A673 (cell line): ENCODE measurements around the gene KRTCAP3. TPM values are rescaled to one million over a fixed set of nuclear protein-coding genes. Genes with fewer than 3 reads are reported as not detected.

Source experiments
- BruUV-seq: library from RNA; stranded (reverse); fragments of 400-500 nt; replicated peaks from 2 replicates; lab custom pipeline; 2021; lab: Mats Ljungman, UMichigan
- CTCF ChIA-PET: fragments of 300-600 bp; sonication (Branson Sonifier 250); formaldehyde crosslinking; loops from one replicate; lab custom pipeline; 2022; ENCODE audit warnings: antibody characterized with exemption; lab: Charles Lee
- POLR2A ChIA-PET: fragments of 300-600 bp; sonication (Branson Sonifier 250); formaldehyde crosslinking; loops from one replicate; lab custom pipeline; 2022; ENCODE audit warnings: antibody characterized with exemption; ENCODE audit not compliant: low non-redundant PET; lab: Charles Lee
- DNase-seq: peaks from one replicate; pipeline ENCODE4 v3.0.0-alpha.2; 2015; ENCODE audit warnings: low spot score
- H3K27ac ChIP-seq: fragments of 200-600 bp; sonication (generic); 2 replicates; pipeline ENCODE4 v1.5.1; 2016; ENCODE audit warnings: mixed run types, low read depth, mild to moderate bottlenecking, mixed read lengths, antibody characterized with exemption, low read length; ENCODE audit not compliant: poor library complexity, severe bottlenecking
- H3K27me3 ChIP-seq: fragments of 200-600 bp; sonication (generic); replicated peaks from 2 replicates; pipeline ENCODE4 v1.6.1; 2017; ENCODE audit warnings: mixed run types, low read depth, mild to moderate bottlenecking, mixed read lengths, antibody characterized with exemption, low read length; ENCODE audit not compliant: insufficient read depth, poor library complexity
- H3K36me3 ChIP-seq: fragments of 200-600 bp; sonication (generic); 2 replicates; pipeline ENCODE4 v1.6.1; 2016; ENCODE audit warnings: mixed run types, mild to moderate bottlenecking, mixed read lengths, antibody characterized with exemption, low read length; ENCODE audit not compliant: insufficient read depth, poor library complexity, severe bottlenecking
- H3K4me1 ChIP-seq: fragments of 200-600 bp; sonication (generic); 2 replicates; pipeline ENCODE4 v1.6.1; 2017; ENCODE audit warnings: mixed run types, mild to moderate bottlenecking, mixed read lengths, antibody characterized with exemption, low read length; ENCODE audit not compliant: insufficient read depth, poor library complexity, severe bottlenecking
- H3K4me3 ChIP-seq: fragments of 200-600 bp; sonication (generic); 2 replicates; pipeline ENCODE4 v1.5.1; 2016; ENCODE audit warnings: low read depth, mixed run types, mild to moderate bottlenecking, mixed read lengths, low read length; ENCODE audit not compliant: poor library complexity, severe bottlenecking
- H3K9me3 ChIP-seq: fragments of 200-600 bp; sonication (generic); 2 replicates; pipeline ENCODE4 v1.6.1; 2016; ENCODE audit warnings: mixed run types, low read depth, mild to moderate bottlenecking, mixed read lengths, antibody characterized with exemption, low read length; ENCODE audit not compliant: poor library complexity, severe bottlenecking
- EZH2 ChIP-seq: fragments of 200-600 bp; sonication (generic); IDR thresholded peaks from 2 replicates; pipeline ENCODE4 v1.6.1; 2017; ENCODE audit warnings: borderline replicate concordance, low read depth, mild to moderate bottlenecking, mixed read lengths, antibody characterized with exemption, low read length; ENCODE audit not compliant: poor library complexity, severe bottlenecking
- intact Hi-C: fragments of 100-400 bp; cut with micrococcal nuclease; formaldehyde crosslinking; loops from one replicate; pipeline ENCODE4 v1.10.0; 2022; ENCODE audit not compliant: unreplicated experiment
- total RNA-seq: library from RNA; stranded (reverse); gene quantifications from 2 replicates; pipeline ENCODE4 v1.2.3, GENCODE V29; 2021
- TF ChIP-seq, protein P1 (sequence below): fragments of 300-800, 200-600 bp; sonication (generic); conservative IDR thresholded peaks from 2 replicates; pipeline ENCODE4 v1.5.1; 2017; ENCODE audit warnings: low read depth, mild to moderate bottlenecking, antibody characterized with exemption, low read length, moderate library complexity, mixed read lengths

Gene KRTCAP3
- total RNA-seq, 1 experiment from 2014 or later = 3.4 TPM

- Histone ChIP-seq H3K4me1 (no peaks in the 10 kb centered on the region), H3K27me3 (peaks cover 35% of the 10 kb centered on the region), H3K4me3 (no peak overlapping the region), H3K36me3 (no peaks in the 10 kb centered on the region), H3K27ac (no peak overlapping the region), H3K9me3 (no peaks in the 10 kb centered on the region)
- DNase-seq = no peak
- intact Hi-C loops = no loop called here
- TF ChIP-seq, protein P1, sequence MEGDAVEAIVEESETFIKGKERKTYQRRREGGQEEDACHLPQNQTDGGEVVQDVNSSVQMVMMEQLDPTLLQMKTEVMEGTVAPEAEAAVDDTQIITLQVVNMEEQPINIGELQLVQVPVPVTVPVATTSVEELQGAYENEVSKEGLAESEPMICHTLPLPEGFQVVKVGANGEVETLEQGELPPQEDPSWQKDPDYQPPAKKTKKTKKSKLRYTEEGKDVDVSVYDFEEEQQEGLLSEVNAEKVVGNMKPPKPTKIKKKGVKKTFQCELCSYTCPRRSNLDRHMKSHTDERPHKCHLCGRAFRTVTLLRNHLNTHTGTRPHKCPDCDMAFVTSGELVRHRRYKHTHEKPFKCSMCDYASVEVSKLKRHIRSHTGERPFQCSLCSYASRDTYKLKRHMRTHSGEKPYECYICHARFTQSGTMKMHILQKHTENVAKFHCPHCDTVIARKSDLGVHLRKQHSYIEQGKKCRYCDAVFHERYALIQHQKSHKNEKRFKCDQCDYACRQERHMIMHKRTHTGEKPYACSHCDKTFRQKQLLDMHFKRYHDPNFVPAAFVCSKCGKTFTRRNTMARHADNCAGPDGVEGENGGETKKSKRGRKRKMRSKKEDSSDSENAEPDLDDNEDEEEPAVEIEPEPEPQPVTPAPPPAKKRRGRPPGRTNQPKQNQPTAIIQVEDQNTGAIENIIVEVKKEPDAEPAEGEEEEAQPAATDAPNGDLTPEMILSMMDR = no peak
- TF ChIP-seq EZH2 = no peak
- POLR2A ChIA-PET = no interaction called here
- no TSS peak for BruUV-seq
- CTCF ChIA-PET = no interaction called here
These were observed 51.7 kb downstream of the KRTCAP3 start for GRCh38 chr2:27493948-27494283.

Other genes with a start within 250 kb of the KRTCAP3 start
- gene ATRAID, start 230.3 kb upstream of the KRTCAP3 start, total RNA-seq = 106 and 107 TPM in 2 replicates
- 366 and 515 TPM in 2 replicates for gene SLC5A6, start 230.1 kb upstream of the KRTCAP3 start, total RNA-seq
- gene CAD, start 225.0 kb upstream of the KRTCAP3 start, total RNA-seq = 194 and 210 TPM in 2 replicates
- gene SLC30A3, start 179.3 kb upstream of the KRTCAP3 start, total RNA-seq = 45.0 and 45.6 TPM in 2 replicates
- 2.4 and 2.7 TPM in 2 replicates for gene DNAJC5G, start 166.9 kb upstream of the KRTCAP3 start, total RNA-seq
- gene TRIM54, start 160.0 kb upstream of the KRTCAP3 start, total RNA-seq = 2.2 and 2.8 TPM in 2 replicates
- gene UCN, start 133.9 kb upstream of the KRTCAP3 start, total RNA-seq = 0.64 and 0.68 TPM in 2 replicates
- gene MPV17, start 119.3 kb upstream of the KRTCAP3 start, total RNA-seq = 63.4 and 66.3 TPM in 2 replicates
- gene GTF3C2, start 85.6 kb upstream of the KRTCAP3 start, total RNA-seq = 85.7 and 89.3 TPM in 2 replicates
- 68.8 and 74.7 TPM in 2 replicates for gene EIF2B4, start 72.0 kb upstream of the KRTCAP3 start, total RNA-seq
- gene SNX17, start 71.8 kb upstream of the KRTCAP3 start, total RNA-seq = 109 and 110 TPM in 2 replicates
- gene ZNF513, start 61.6 kb upstream of the KRTCAP3 start, total RNA-seq = 21.3 and 22.3 TPM in 2 replicates
- 147 and 155 TPM in 2 replicates for gene PPM1G, start 32.8 kb upstream of the KRTCAP3 start, total RNA-seq
- 86.3 and 93.0 TPM in 2 replicates for gene NRBP1, start 13.8 kb upstream of the KRTCAP3 start, total RNA-seq
- gene IFT172, start 47.4 kb downstream of the KRTCAP3 start, total RNA-seq = 42.2 and 50.4 TPM in 2 replicates
- 1.3 and 3.1 TPM in 2 replicates for gene FNDC4, start 52.8 kb downstream of the KRTCAP3 start, total RNA-seq
- not detected in 2 replicates for gene GCKR, start 54.5 kb downstream of the KRTCAP3 start, total RNA-seq
- 61.3 TPM in 2 replicates for gene ZNF512, start 140.7 kb downstream of the KRTCAP3 start, total RNA-seq
- 3.3 and 4.4 TPM in 2 replicates for gene CCDC121, start 186.6 kb downstream of the KRTCAP3 start, total RNA-seq
- 49.8 and 61.1 TPM in 2 replicates for gene GPN1, start 186.7 kb downstream of the KRTCAP3 start, total RNA-seq
- 33.1 and 34.0 TPM in 2 replicates for gene SUPT7L, start 221.2 kb downstream of the KRTCAP3 start, total RNA-seq
- gene SLC4A1AP, start 221.5 kb downstream of the KRTCAP3 start, total RNA-seq = 29.7 and 30.4 TPM in 2 replicates